GM23338 (cell line): Measurements from ENCODE around the gene MAZ. TPM values are rescaled to one million over a fixed set of nuclear protein-coding genes. Genes with fewer than 3 reads are reported as not detected.

ENCODE experiments used
- ATAC-seq: fragments of 200-7000 bp; cut with Tn5 transposase; 3 replicates; pipeline ENCODE4 v1.9.1; 2020
- DNase-seq: peaks from one replicate; pipeline ENCODE4 v3.0.0-alpha.2; 2015; ENCODE audit warnings: low spot score
- H2AFZ ChIP-seq: fragments of 200-600 bp; sonication (generic); 2 replicates; pipeline ENCODE4 v1.8.0; 2016; ENCODE audit warnings: antibody characterized with exemption, mild to moderate bottlenecking, moderate library complexity
- H3F3A ChIP-seq: fragments of 200-600 bp; sonication (generic); replicated peaks from 2 replicates; pipeline ENCODE4 v1.8.0; 2017; ENCODE audit warnings: antibody characterized with exemption, mixed run types, low read depth
- H3K27ac ChIP-seq: fragments of 200-600 bp; sonication (generic); 2 replicates; pipeline ENCODE4 v1.6.1; 2016; ENCODE audit warnings: low read depth
- H3K27me3 ChIP-seq: fragments of 200-600 bp; sonication (generic); 2 replicates; pipeline ENCODE4 v1.8.0; 2016; ENCODE audit warnings: mild to moderate bottlenecking, mixed run types, moderate library complexity; ENCODE audit not compliant: insufficient read depth
- H3K36me3 ChIP-seq: fragments of 200-600 bp; sonication (generic); 2 replicates; pipeline ENCODE4 v1.8.0; 2016; ENCODE audit warnings: mild to moderate bottlenecking; ENCODE audit not compliant: insufficient read depth
- H3K4me1 ChIP-seq: fragments of 200-600 bp; sonication (generic); 2 replicates; pipeline ENCODE4 v1.8.0; 2016; ENCODE audit warnings: mild to moderate bottlenecking, moderate library complexity; ENCODE audit not compliant: insufficient read depth
- H3K4me2 ChIP-seq: fragments of 200-600 bp; sonication (generic); 2 replicates; pipeline ENCODE4 v1.7.1; 2017; ENCODE audit warnings: mixed run types
- H3K4me3 ChIP-seq: fragments of 200-600 bp; sonication (generic); 2 replicates; pipeline ENCODE4 v1.6.1; 2016; ENCODE audit warnings: mixed run types
- H3K79me2 ChIP-seq: fragments of 200-600 bp; sonication (generic); replicated peaks from 2 replicates; pipeline ENCODE4 v1.8.0; 2017; ENCODE audit warnings: mild to moderate bottlenecking; ENCODE audit not compliant: insufficient read depth
- H3K9me2 ChIP-seq: fragments of 200-600 bp; sonication (generic); 2 replicates; pipeline ENCODE4 v1.8.0; 2017; ENCODE audit not compliant: insufficient read depth
- H4K20me1 ChIP-seq: fragments of 200-600 bp; sonication (generic); replicated peaks from 2 replicates; pipeline ENCODE4 v1.8.0; 2017; ENCODE audit warnings: mild to moderate bottlenecking; ENCODE audit not compliant: insufficient read depth
- H3K27ac Mint-ChIP-seq: 2 replicates; pipeline ENCODE4 v1.8.0; 2020; ENCODE audit warnings: inconsistent platforms, mild to moderate bottlenecking, moderate library complexity, mixed read lengths
- H3K27me3 Mint-ChIP-seq: 3 replicates; pipeline ENCODE4 v1.8.0; 2022; ENCODE audit warnings: low read depth, mild to moderate bottlenecking, moderate library complexity, mixed read lengths, inconsistent platforms; ENCODE audit not compliant: insufficient read depth, poor library complexity
- H3K36me3 Mint-ChIP-seq: 3 replicates; pipeline ENCODE4 v1.8.0; 2021; ENCODE audit warnings: low read depth, mild to moderate bottlenecking, inconsistent platforms, moderate library complexity, mixed read lengths
- H3K4me1 Mint-ChIP-seq: 3 replicates; pipeline ENCODE4 v1.8.0; 2020; ENCODE audit warnings: mild to moderate bottlenecking, inconsistent platforms, mixed read lengths
- H3K4me3 Mint-ChIP-seq: 3 replicates; pipeline ENCODE4 v1.8.0; 2021; ENCODE audit warnings: moderate library complexity, mild to moderate bottlenecking, inconsistent platforms, mixed read lengths
- H3K9me3 Mint-ChIP-seq: 3 replicates; pipeline ENCODE4 v1.8.0; 2020; ENCODE audit warnings: moderate library complexity, mild to moderate bottlenecking, inconsistent platforms, mixed read lengths
- CREB1 ChIP-seq: fragments of 250-450 bp; sonication (Bioruptor Pico); IDR thresholded peaks from 2 replicates; pipeline ENCODE4 v1.5.0; 2020; ENCODE audit warnings: low read depth, mild to moderate bottlenecking, moderate library complexity
- CTCF ChIP-seq, 2 experiments: fragments of 200-600 bp in 1 of 2; sonication (generic) in 1 of 2; conservative IDR thresholded peaks; 2 replicates each; pipeline versions ENCODE4 v1.5.1 to v1.6.1; 2016 to 2017; ENCODE audit warnings: antibody characterized with exemption in 2 of 2, low read depth in 2 of 2, mild to moderate bottlenecking in 2 of 2, moderate library complexity in 1 of 2
- ETS1 ChIP-seq: IDR thresholded peaks from 2 replicates; pipeline ENCODE4 v1.6.1; 2016; ENCODE audit warnings: antibody characterized with exemption
- EZH2 ChIP-seq: fragments of 200-600 bp; sonication (generic); IDR thresholded peaks from one replicate; pipeline ENCODE4 v1.8.0; 2017; ENCODE audit warnings: antibody characterized with exemption, mild to moderate bottlenecking, low read depth; ENCODE audit not compliant: unreplicated experiment
- EZH2phosphoT487 ChIP-seq: fragments of 200-600 bp; sonication (generic); IDR thresholded peaks from one replicate; pipeline ENCODE4 v1.8.1; 2018; ENCODE audit warnings: antibody characterized with exemption; ENCODE audit not compliant: unreplicated experiment
- JUNB ChIP-seq: IDR thresholded peaks from one replicate; pipeline ENCODE4 v1.6.1; 2016; ENCODE audit warnings: antibody characterized with exemption; ENCODE audit not compliant: unreplicated experiment
- NANOG ChIP-seq: IDR thresholded peaks from 2 replicates; pipeline ENCODE4 v1.6.1; 2016; ENCODE audit warnings: antibody characterized with exemption, borderline replicate concordance
- POLR2AphosphoS5 ChIP-seq: IDR thresholded peaks from 2 replicates; pipeline ENCODE4 v1.6.1; 2016; ENCODE audit warnings: antibody characterized with exemption, low read depth
- REST ChIP-seq: IDR thresholded peaks from one replicate; pipeline ENCODE4 v1.6.1; 2018; ENCODE audit warnings: antibody characterized with exemption; ENCODE audit not compliant: unreplicated experiment
- STAT1 ChIP-seq: IDR thresholded peaks from one replicate; pipeline ENCODE4 v1.6.1; 2016; ENCODE audit warnings: antibody characterized with exemption; ENCODE audit not compliant: unreplicated experiment
- ZNF114 ChIP-seq: fragments of 250-450 bp; sonication (Bioruptor Pico); IDR thresholded peaks from 2 replicates; pipeline ENCODE4 v1.5.0; 2020; ENCODE audit warnings: mild to moderate bottlenecking, moderate library complexity
- ZNF331 ChIP-seq: fragments of 250-450 bp; sonication (Bioruptor Pico); IDR thresholded peaks from 2 replicates; pipeline ENCODE4 v1.5.0; 2020; ENCODE audit warnings: low read depth, mild to moderate bottlenecking, moderate library complexity
- ZNF462 ChIP-seq: fragments of 250-450 bp; sonication (Bioruptor Pico); IDR thresholded peaks from 2 replicates; pipeline ENCODE4 v1.5.0; 2020; ENCODE audit warnings: mild to moderate bottlenecking, moderate library complexity
- polyA plus RNA-seq: library from polyadenylated mRNA; unstranded; fragments of >200 nt; fragmentation: Nextera tagmentation; extraction: Ambion mirVana; gene quantifications from 2 replicates; pipeline ENCODE4 v1.2.1, GENCODE V29; 2016
- total RNA-seq: library from RNA; depleted of rRNA; stranded (reverse); fragments of >200 nt; shearing (Covaris generic); gene quantifications from 2 replicates; pipeline ENCODE4 v1.2.3, GENCODE V29; 2014

MAZ gene
- total and polyA plus RNA-seq, 2 experiments from 2014 or later = 155 to 270 TPM

GRCh38 chr16:29843931-29844330 lies 37.6 kb downstream of the MAZ start:
- no peak for TF ChIP-seq ZNF462
- no peak for TF ChIP-seq POLR2AphosphoS5
- TF ChIP-seq STAT1 = no peak
- TF ChIP-seq NANOG = no peak
- no peak for TF ChIP-seq REST
- TF ChIP-seq ZNF114 = no peak
- no peak for TF ChIP-seq ZNF331 (CRISPR knock-in tag)
- TF ChIP-seq JUNB = no peak
- no peak for TF ChIP-seq ETS1
- no peak for TF ChIP-seq CREB1
- TF ChIP-seq EZH2phosphoT487 = no peak
- no peak for TF ChIP-seq EZH2
- no peak for TF ChIP-seq CTCF (conservative IDR thresholded peaks at IDR 0.05; ENCODE audit: low read depth in 2 of 2)
- Mint-ChIP-seq H3K27ac (no peak overlapping the region), H3K27me3 (peaks cover 9% of the 10 kb centered on the region), H3K9me3 (no peaks in the 10 kb centered on the region), H3K4me1 (peaks cover 3% of the 10 kb centered on the region; the same call in 1 of the 3 replicates), H3K36me3 (no peaks in the 10 kb centered on the region), H3K4me3 (no peak overlapping the region; the same call in 2 of the 3 replicates)
- Histone ChIP-seq H3K27ac (no peak overlapping the region), H3K4me2 (no peak overlapping the region), H3K4me3 (no peak overlapping the region), H3K9me2 (no peaks in the 10 kb centered on the region), H3K36me3 (no peaks in the 10 kb centered on the region), H3K4me1 (no peaks in the 10 kb centered on the region), H3K79me2 (no peaks in the 10 kb centered on the region), H2AFZ (no peak overlapping the region), H4K20me1 (no peaks in the 10 kb centered on the region), H3F3A (no peaks in the 10 kb centered on the region), H3K27me3 (no peaks in the 10 kb centered on the region)
- ATAC-seq (no peak), DNase-seq (no peak)
